PC-9 (cell line): Measurements from ENCODE around the gene ST3GAL6. TPM values are rescaled to one million over a fixed set of nuclear protein-coding genes. Genes with fewer than 3 reads are reported as not detected.

Source experiments
- BruUV-seq: library from RNA; stranded (reverse); fragments of 400-500 nt; replicated peaks from 2 replicates; lab custom pipeline; 2021; lab: Mats Ljungman, UMichigan
- CTCF ChIA-PET: fragments of 300-600 bp; sonication (Branson Sonifier 250); formaldehyde crosslinking; loops from one replicate; lab custom pipeline; 2022; ENCODE audit warnings: antibody characterized with exemption; lab: Charles Lee
- POLR2A ChIA-PET: fragments of 300-600 bp; sonication (Branson Sonifier 250); formaldehyde crosslinking; loops from one replicate; lab custom pipeline; 2022; ENCODE audit warnings: antibody characterized with exemption; ENCODE audit not compliant: unreplicated experiment; lab: Charles Lee
- DNase-seq, 2 experiments: peaks; one replicate each; pipeline versions ENCODE4 v3.0.0 to v3.0.0-alpha.2; 2015 to 2022; ENCODE audit warnings: mixed read lengths in 1 of 2
- H2AFZ ChIP-seq: fragments of 200-600 bp; sonication (generic); 2 replicates; pipeline ENCODE4 v1.8.1; 2017; ENCODE audit warnings: antibody characterized with exemption
- H3F3A ChIP-seq: fragments of 200-600 bp; sonication (generic); 2 replicates; pipeline ENCODE4 v1.8.1; 2017; ENCODE audit warnings: antibody characterized with exemption, mild to moderate bottlenecking, low read depth; ENCODE audit not compliant: insufficient read depth
- H3K27ac ChIP-seq: fragments of 200-600 bp; sonication (generic); 2 replicates; pipeline ENCODE4 v1.6.1; 2016; ENCODE audit warnings: mixed run types
- H3K27me3 ChIP-seq: fragments of 200-600 bp; sonication (generic); 2 replicates; pipeline ENCODE4 v1.6.1; 2016; ENCODE audit warnings: low read depth, mixed run types; ENCODE audit not compliant: insufficient read depth
- H3K36me3 ChIP-seq: fragments of 200-600 bp; sonication (generic); 2 replicates; pipeline ENCODE4 v1.6.1; 2016; ENCODE audit warnings: low read depth, mixed run types
- H3K4me1 ChIP-seq: fragments of 200-600 bp; sonication (generic); replicated peaks from 2 replicates; pipeline ENCODE4 v1.6.1; 2016; ENCODE audit warnings: mixed run types; ENCODE audit not compliant: insufficient read depth
- H3K4me2 ChIP-seq: fragments of 200-600 bp; sonication (generic); 2 replicates; pipeline ENCODE4 v1.6.1; 2017; ENCODE audit warnings: mixed run types
- H3K4me3 ChIP-seq: fragments of 200-600 bp; sonication (generic); 2 replicates; pipeline ENCODE4 v1.6.1; 2016; ENCODE audit warnings: mixed run types
- H3K79me2 ChIP-seq: fragments of 200-600 bp; sonication (generic); 2 replicates; pipeline ENCODE4 v1.6.1; 2017; ENCODE audit warnings: low read depth, mixed run types
- H3K9me2 ChIP-seq: fragments of 200-600 bp; sonication (generic); 2 replicates; pipeline ENCODE4 v1.8.1; 2017; ENCODE audit warnings: mild to moderate bottlenecking; ENCODE audit not compliant: insufficient read depth
- H3K9me3 ChIP-seq: fragments of 200-600 bp; sonication (generic); 2 replicates; pipeline ENCODE4 v1.8.1; 2016; ENCODE audit warnings: low read depth; ENCODE audit not compliant: insufficient read depth
- H4K20me1 ChIP-seq: fragments of 200-600 bp; sonication (generic); 2 replicates; pipeline ENCODE4 v1.8.1; 2017; ENCODE audit not compliant: insufficient read depth
- EZH2 ChIP-seq: fragments of 200-600 bp; sonication (generic); IDR thresholded peaks from 2 replicates; pipeline ENCODE4 v1.8.0; 2017; ENCODE audit warnings: antibody characterized with exemption, low read depth
- intact Hi-C: fragments of 100-400 bp; cut with micrococcal nuclease; formaldehyde crosslinking; loops from one replicate; pipeline ENCODE4 v1.10.0; 2022; ENCODE audit not compliant: unreplicated experiment
- total RNA-seq: library from RNA; stranded (reverse); gene quantifications from 2 replicates; pipeline ENCODE4 v1.2.3, GENCODE V29; 2021
- TF ChIP-seq, protein P1 (sequence below): fragments of 200-600 bp; sonication (generic); conservative IDR thresholded peaks from 2 replicates; pipeline ENCODE4 v1.6.1; 2017; ENCODE audit warnings: mixed run types, antibody characterized with exemption, mild to moderate bottlenecking, moderate library complexity

Gene ST3GAL6
- total RNA-seq, 1 experiment from 2014 or later: 5.4 TPM

DNA sequence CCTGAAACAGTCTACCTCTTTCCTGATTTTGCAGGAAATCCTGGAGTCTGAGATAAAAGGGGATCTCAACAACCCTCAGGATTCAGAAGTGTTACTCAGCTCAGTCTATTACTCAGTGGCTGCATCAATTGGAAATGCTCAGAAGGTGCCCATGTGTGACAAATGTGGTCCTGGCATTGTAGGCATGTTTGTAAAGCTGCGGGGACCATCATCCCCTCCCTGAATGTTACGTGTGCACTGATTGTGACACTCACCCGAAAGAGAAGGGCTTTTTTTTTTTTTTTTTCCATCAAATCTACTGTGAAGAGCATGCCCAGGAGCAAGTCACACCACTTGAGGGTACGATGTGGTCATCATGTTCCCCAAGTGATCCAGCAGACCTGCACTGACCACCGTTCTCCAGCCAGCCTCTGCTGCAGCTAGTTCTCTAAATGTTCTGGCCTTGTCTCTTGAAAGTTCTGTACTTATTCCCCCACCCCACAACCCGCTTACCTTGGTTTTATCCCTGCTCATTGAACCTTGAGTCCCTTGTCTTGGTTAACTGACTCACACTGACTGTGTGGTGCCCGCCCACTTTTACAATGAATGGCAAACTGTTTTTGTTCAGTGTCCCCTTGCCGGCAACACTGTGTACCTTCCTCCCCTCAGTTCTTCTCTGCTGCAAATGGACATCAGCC is 19.8 kb downstream of the ST3GAL6 start:
- Histone ChIP-seq H3K4me3 (no peak overlapping the region), H3K27me3 (no peaks in the 10 kb centered on the region), H3F3A (0 out of 2 replicates have a peak, but pooled peaks cover 7% of the 10 kb centered on the region), H3K4me1 (0 out of 2 replicates have a peak, but pooled peaks cover 7% of the 10 kb centered on the region), H3K79me2 (no peaks in the 10 kb centered on the region), H4K20me1 (no peaks in the 10 kb centered on the region), H3K9me2 (no peaks in the 10 kb centered on the region), H2AFZ (no peak overlapping the region), H3K36me3 (no peaks in the 10 kb centered on the region), H3K9me3 (no peaks in the 10 kb centered on the region), H3K27ac (no peak overlapping the region), H3K4me2 (no peak overlapping the region)
- CTCF ChIA-PET: no interaction called here
- no TSS peak for BruUV-seq
- intact Hi-C loops: no loop called here
- TF ChIP-seq EZH2: no peak
- TF ChIP-seq, protein P1, sequence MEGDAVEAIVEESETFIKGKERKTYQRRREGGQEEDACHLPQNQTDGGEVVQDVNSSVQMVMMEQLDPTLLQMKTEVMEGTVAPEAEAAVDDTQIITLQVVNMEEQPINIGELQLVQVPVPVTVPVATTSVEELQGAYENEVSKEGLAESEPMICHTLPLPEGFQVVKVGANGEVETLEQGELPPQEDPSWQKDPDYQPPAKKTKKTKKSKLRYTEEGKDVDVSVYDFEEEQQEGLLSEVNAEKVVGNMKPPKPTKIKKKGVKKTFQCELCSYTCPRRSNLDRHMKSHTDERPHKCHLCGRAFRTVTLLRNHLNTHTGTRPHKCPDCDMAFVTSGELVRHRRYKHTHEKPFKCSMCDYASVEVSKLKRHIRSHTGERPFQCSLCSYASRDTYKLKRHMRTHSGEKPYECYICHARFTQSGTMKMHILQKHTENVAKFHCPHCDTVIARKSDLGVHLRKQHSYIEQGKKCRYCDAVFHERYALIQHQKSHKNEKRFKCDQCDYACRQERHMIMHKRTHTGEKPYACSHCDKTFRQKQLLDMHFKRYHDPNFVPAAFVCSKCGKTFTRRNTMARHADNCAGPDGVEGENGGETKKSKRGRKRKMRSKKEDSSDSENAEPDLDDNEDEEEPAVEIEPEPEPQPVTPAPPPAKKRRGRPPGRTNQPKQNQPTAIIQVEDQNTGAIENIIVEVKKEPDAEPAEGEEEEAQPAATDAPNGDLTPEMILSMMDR: no peak
- no peak for DNase-seq
- POLR2A ChIA-PET: no interaction called here

DNA sequence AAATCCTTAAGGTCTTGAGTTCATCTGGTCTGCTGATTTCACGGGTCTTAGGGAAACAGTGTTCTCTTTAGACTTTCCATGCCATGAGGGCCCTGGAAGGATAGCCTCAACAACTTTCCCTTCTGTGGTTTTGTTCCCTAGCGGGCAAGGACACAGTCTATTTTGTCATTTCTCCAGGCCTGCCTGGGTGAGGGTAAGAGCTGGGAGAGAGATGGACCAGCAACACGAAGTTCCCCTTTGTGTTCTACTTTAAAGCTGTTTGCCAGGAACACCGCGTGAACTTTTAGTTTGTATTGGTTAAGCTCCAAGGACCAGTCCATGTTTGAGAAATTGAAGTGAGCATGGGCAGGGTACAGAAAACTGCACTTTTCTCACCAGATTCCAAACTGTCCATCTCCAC is 20.9 kb downstream of the ST3GAL6 start:
- no peaks in the 10 kb centered on the region for H3K27me3 ChIP-seq
- no peaks in the 10 kb centered on the region for H3K36me3 ChIP-seq
- DNase-seq: no peak
- intact Hi-C loops: loop anchor here (2.0 kb wide), 1 partner anchor 51 kb away; no protein-coding TSS in a partner anchor
- H3K4me2 ChIP-seq: no peak overlapping the region
- H3F3A ChIP-seq: 0 out of 2 replicates have a peak, but pooled peaks cover 7% of the 10 kb centered on the region
- H3K4me3 ChIP-seq: no peak overlapping the region
- H3K4me1 ChIP-seq: 0 out of 2 replicates have a peak, but pooled peaks cover 7% of the 10 kb centered on the region
- H3K9me3 ChIP-seq: no peaks in the 10 kb centered on the region
- POLR2A ChIA-PET: no interaction called here
- BruUV-seq: no TSS peak
- H3K9me2 ChIP-seq: no peaks in the 10 kb centered on the region
- no peaks in the 10 kb centered on the region for H3K79me2 ChIP-seq
- H4K20me1 ChIP-seq: no peaks in the 10 kb centered on the region
- CTCF ChIA-PET: no interaction called here
- no peak overlapping the region for H3K27ac ChIP-seq
- no peak overlapping the region for H2AFZ ChIP-seq
- TF ChIP-seq, protein P1: no peak
- no peak for TF ChIP-seq EZH2

DNA sequence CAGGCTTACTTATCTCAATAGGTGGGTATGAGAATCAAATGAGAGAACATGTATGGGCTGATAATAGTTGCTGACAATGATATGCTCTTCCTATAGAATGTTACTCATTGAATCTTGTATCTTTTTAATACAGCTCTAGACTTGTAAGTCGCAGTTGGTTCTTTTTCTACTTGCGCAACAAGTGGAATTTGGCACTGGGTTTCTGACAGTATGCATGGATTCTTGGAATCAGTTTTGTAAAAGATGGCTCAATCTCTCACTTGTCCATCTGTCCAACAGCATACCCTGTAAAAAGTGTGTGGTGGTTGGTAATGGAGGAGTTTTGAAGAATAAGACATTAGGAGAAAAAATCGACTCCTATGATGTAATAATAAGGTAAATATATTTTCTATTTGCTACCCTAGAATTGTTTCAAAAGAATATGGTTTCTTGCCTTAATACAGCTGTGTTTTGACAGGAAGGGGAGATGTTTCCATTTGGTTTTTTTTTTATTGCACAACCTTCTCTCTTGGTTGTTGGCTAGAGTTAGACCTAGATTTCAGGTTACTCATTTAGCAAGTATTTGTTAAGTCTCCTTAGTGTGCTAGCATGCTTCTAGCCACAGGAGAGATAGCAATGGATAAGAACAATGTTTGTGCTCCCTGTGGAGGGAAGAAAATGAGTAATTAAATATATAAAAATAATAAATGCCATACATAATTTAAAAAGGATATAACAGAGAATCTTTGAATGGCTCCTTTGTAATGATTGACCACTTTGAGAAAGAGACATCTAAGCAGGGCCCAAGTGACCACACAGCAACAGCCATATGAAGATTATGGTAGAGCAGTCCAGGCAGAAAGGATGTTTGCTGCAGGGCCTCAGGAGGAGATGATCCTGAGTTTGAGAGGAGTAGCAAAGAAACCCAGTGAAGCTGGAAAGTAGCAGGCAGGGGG is 21.8 kb downstream of the ST3GAL6 start:
- no TSS peak for BruUV-seq
- peak in 1 of 2 experiments; percentile 62 for DNase-seq
- 0 out of 2 replicates have a peak, but pooled peaks cover 7% of the 10 kb centered on the region for H3F3A ChIP-seq
- intact Hi-C loops: loop anchor here (2.0 kb wide), 1 partner anchor 52 kb away; no protein-coding TSS in a partner anchor
- ChIA-PET CTCF (no interaction called here), POLR2A (no interaction called here)
- H2AFZ ChIP-seq: no peak overlapping the region
- H3K36me3 ChIP-seq: no peaks in the 10 kb centered on the region
- no peaks in the 10 kb centered on the region for H4K20me1 ChIP-seq
- no peak overlapping the region for H3K4me2 ChIP-seq
- H3K9me2 ChIP-seq: no peaks in the 10 kb centered on the region
- 0 out of 2 replicates have a peak, but pooled peaks cover 7% of the 10 kb centered on the region for H3K4me1 ChIP-seq
- H3K27ac ChIP-seq: no peak overlapping the region
- no peak for TF ChIP-seq EZH2
- TF ChIP-seq, protein P1: no peak
- no peaks in the 10 kb centered on the region for H3K9me3 ChIP-seq
- no peak overlapping the region for H3K4me3 ChIP-seq
- H3K27me3 ChIP-seq: no peaks in the 10 kb centered on the region
- no peaks in the 10 kb centered on the region for H3K79me2 ChIP-seq
